OCI-LY1 (cell line): ENCODE data around the gene ESR2.
"Not testable (repeated sequence)": the region's sequence is repeated elsewhere in the genome, so short reads cannot be mapped to it uniquely, and the experiment has no call there.

Source experiments
- H2AFZ ChIP-seq: fragments of 200-600 bp; sonication (generic), shearing (Covaris generic); 2 replicates; pipeline ENCODE4 v1.6.0; 2014; ENCODE audit warnings: antibody characterized with exemption, mild to moderate bottlenecking, low read length
- H3F3A ChIP-seq: fragments of 200-600 bp; sonication (generic), shearing (Covaris generic); 2 replicates; pipeline ENCODE4 v1.6.0; 2014; ENCODE audit warnings: mild to moderate bottlenecking, antibody characterized with exemption, low read length, moderate library complexity; ENCODE audit not compliant: insufficient read depth
- H3K27ac ChIP-seq: fragments of 200-600 bp; sonication (generic); 2 replicates; pipeline ENCODE4 v1.5.1; 2014; ENCODE audit warnings: low read length, mixed run types, mild to moderate bottlenecking, low read depth; ENCODE audit not compliant: poor library complexity, severe bottlenecking
- H3K27me3 ChIP-seq: fragments of 200-600 bp; sonication (generic); 2 replicates; pipeline ENCODE4 v1.6.0; 2014; ENCODE audit warnings: antibody characterized with exemption, mild to moderate bottlenecking, low read length, moderate library complexity; ENCODE audit not compliant: insufficient read depth
- H3K36me3 ChIP-seq: fragments of 200-600 bp; sonication (generic); 2 replicates; pipeline ENCODE4 v1.6.1; 2014; ENCODE audit warnings: mild to moderate bottlenecking, antibody characterized with exemption, low read length, moderate library complexity, mixed read lengths; ENCODE audit not compliant: insufficient read depth
- H3K4me1 ChIP-seq: fragments of 200-600 bp; sonication (generic); 2 replicates; pipeline ENCODE4 v1.5.1; 2014; ENCODE audit warnings: mild to moderate bottlenecking, low read length, moderate library complexity; ENCODE audit not compliant: insufficient read depth, severe bottlenecking
- H3K4me2 ChIP-seq: fragments of 200-600 bp; sonication (generic), shearing (Covaris generic); 2 replicates; pipeline ENCODE4 v1.6.1; 2014; ENCODE audit warnings: low read length
- H3K4me3 ChIP-seq: fragments of 200-600 bp; sonication (generic); 2 replicates; pipeline ENCODE4 v1.5.1; 2014; ENCODE audit warnings: low read length, low read depth, mild to moderate bottlenecking, mixed read lengths; ENCODE audit not compliant: poor library complexity, severe bottlenecking
- H3K79me2 ChIP-seq: fragments of 200-600 bp; shearing (Covaris generic); 2 replicates; pipeline ENCODE4 v1.6.1; 2016; ENCODE audit warnings: mixed run types, low read length, mixed read lengths; ENCODE audit not compliant: insufficient read depth
- H3K9ac ChIP-seq: fragments of 200-600 bp; sonication (generic), shearing (Covaris generic); 2 replicates; pipeline ENCODE4 v1.6.1; 2014; ENCODE audit warnings: mild to moderate bottlenecking, low read length, mixed read lengths
- H3K9me2 ChIP-seq: fragments of 200-600 bp; sonication (generic), shearing (Covaris generic); 2 replicates; pipeline ENCODE4 v1.6.1; 2014; ENCODE audit warnings: low read depth, mild to moderate bottlenecking, low read length, mixed read lengths
- H3K9me3 ChIP-seq: fragments of 200-600 bp; shearing (Covaris generic); 2 replicates; pipeline ENCODE4 v1.6.1; 2014; ENCODE audit warnings: low read length, mixed read lengths
- H4K20me1 ChIP-seq: fragments of 200-600 bp; sonication (generic), shearing (Covaris generic); 2 replicates; pipeline ENCODE4 v1.6.0; 2016; ENCODE audit warnings: mild to moderate bottlenecking, low read length; ENCODE audit not compliant: insufficient read depth
- CTCF ChIP-seq: fragments of 200-600 bp; sonication (generic), shearing (Covaris generic); IDR thresholded peaks from 2 replicates; pipeline ENCODE4 v1.5.1; 2017; ENCODE audit warnings: mild to moderate bottlenecking, antibody characterized with exemption, low read length, moderate library complexity, mixed read lengths
- EZH2 ChIP-seq: fragments of 200-600 bp; sonication (generic), shearing (Covaris generic); IDR thresholded peaks from 2 replicates; pipeline ENCODE4 v1.8.0; 2017; ENCODE audit warnings: borderline replicate concordance, mixed run types, mild to moderate bottlenecking, antibody characterized with exemption, low read length, moderate library complexity, mixed read lengths

The ESR2 gene

GRCh38 chr14:64049616-64050381 lies 244.4 kb downstream of the ESR2 start:
- H3K27ac ChIP-seq, result no peak overlapping the region
- H3K4me1 ChIP-seq, result no peaks in the 10 kb centered on the region
- no peak overlapping the region for H2AFZ ChIP-seq
- peaks cover 85% of the 10 kb centered on the region for H3K36me3 ChIP-seq
- H3K27me3 ChIP-seq, result no peaks in the 10 kb centered on the region
- H3K9me3 ChIP-seq, result no peaks in the 10 kb centered on the region
- H3K79me2 ChIP-seq, result no peaks in the 10 kb centered on the region
- H3K9ac ChIP-seq, result no peak overlapping the region
- no peak overlapping the region for H3K4me2 ChIP-seq
- TF ChIP-seq EZH2 (no peak), CTCF (no peak)
- H4K20me1 ChIP-seq, result no peaks in the 10 kb centered on the region
- H3K9me2 ChIP-seq, result no peaks in the 10 kb centered on the region
- H3K4me3 ChIP-seq, result no peak overlapping the region
- no peaks in the 10 kb centered on the region for H3F3A ChIP-seq

GRCh38 chr14:64045091-64045490 lies 249.1 kb downstream of the ESR2 start:
- Histone ChIP-seq H3K4me1 (no peaks in the 10 kb centered on the region), H3K4me2 (no peak overlapping the region), H3K4me3 (no peak overlapping the region), H3K27me3 (no peaks in the 10 kb centered on the region), H3K9me2 (no peaks in the 10 kb centered on the region), H4K20me1 (no peaks in the 10 kb centered on the region), H3K9me3 (no peaks in the 10 kb centered on the region; the same call in 1 of the 2 replicates), H3K27ac (no peak overlapping the region), H3F3A (no peaks in the 10 kb centered on the region), H3K9ac (no peak overlapping the region), H3K36me3 (peaks cover 75% of the 10 kb centered on the region), H3K79me2 (no peaks in the 10 kb centered on the region), H2AFZ (no peak overlapping the region)
- no peak for TF ChIP-seq EZH2
- no peak for TF ChIP-seq CTCF

GRCh38 chr14:64043296-64043695 lies 250.9 kb downstream of the ESR2 start:
- not testable (repeated sequence) for H3K4me3 ChIP-seq, H3K4me1 ChIP-seq, H3K79me2 ChIP-seq, H3K9me2 ChIP-seq, H4K20me1 ChIP-seq, H3K9ac ChIP-seq, H3F3A ChIP-seq, H3K27ac ChIP-seq, H3K4me2 ChIP-seq, H3K27me3 ChIP-seq, H3K9me3 ChIP-seq, H2AFZ ChIP-seq
- peaks cover 70% of the 10 kb centered on the region for H3K36me3 ChIP-seq

GRCh38 chr14:64040044-64040443 lies 254.1 kb downstream of the ESR2 start:
- no peaks in the 10 kb centered on the region for H3K4me1 ChIP-seq

More at GRCh38 chr14:64040044-64040443, 254.1 kb downstream of the ESR2 start:
- H3K9ac ChIP-seq, result no peak overlapping the region
- H3K9me3 ChIP-seq, result no peaks in the 10 kb centered on the region; the same call in 1 of the 2 replicates
- H3K27me3 ChIP-seq, result no peaks in the 10 kb centered on the region
- no peaks in the 10 kb centered on the region for H3K79me2 ChIP-seq
- H3K36me3 ChIP-seq, result peaks cover 53% of the 10 kb centered on the region
- no peaks in the 10 kb centered on the region for H3F3A ChIP-seq
- no peak overlapping the region for H3K4me3 ChIP-seq
- no peak overlapping the region for H2AFZ ChIP-seq
- no peak for TF ChIP-seq EZH2
- TF ChIP-seq CTCF, result no peak
- no peak overlapping the region for H3K27ac ChIP-seq
- H4K20me1 ChIP-seq, result no peaks in the 10 kb centered on the region
- no peak overlapping the region for H3K4me2 ChIP-seq
- no peaks in the 10 kb centered on the region for H3K9me2 ChIP-seq
